ENCODE data around the gene OR10G4. TPM values are rescaled to one million over a fixed set of nuclear protein-coding genes. Genes with fewer than 3 reads are reported as not detected.

The OR10G4 gene
- total RNA-seq, 1 experiment from 2014 or later, result 0.07 TPM

DNA sequence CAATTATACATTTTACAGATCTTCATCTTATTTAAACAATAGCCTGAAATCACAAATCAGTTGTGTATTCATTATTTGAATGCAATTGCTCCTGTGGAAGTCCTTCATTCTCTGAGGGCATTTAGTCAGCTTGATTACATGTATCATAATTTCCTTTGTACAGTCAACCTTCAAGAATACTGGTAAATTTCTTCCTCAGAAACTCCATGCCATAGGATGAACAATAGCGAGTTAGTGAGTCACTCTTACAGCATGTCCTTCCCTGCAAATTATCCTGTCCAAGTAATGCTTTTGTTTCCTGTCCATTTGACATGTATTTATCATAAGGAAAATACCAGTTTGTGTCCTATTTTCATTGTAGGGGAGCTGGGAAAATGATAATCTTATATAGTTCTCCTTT, 39.0 kb upstream of the OR10G4 start:
- H3K23me2 ChIP-seq (ENCODE audit: insufficient read length, low read depth, low read length, poor library complexity, severe bottlenecking), result no peaks in the 10 kb centered on the region
- H3K27ac ChIP-seq (ENCODE audit: insufficient read length, low read depth, low read length), result no peak overlapping the region
- no peak overlapping the region for H3K4me2 ChIP-seq (ENCODE audit: insufficient read depth, insufficient read length, low read length)
- H3K27ac Mint-ChIP-seq, result no peak overlapping the region
- H3K9me3 Mint-ChIP-seq, result peaks cover under 1% of the 10 kb centered on the region in 2 experiments; a peak in 3 of 5 replicates
- H4K20me1 ChIP-seq (ENCODE audit: control insufficient read depth, insufficient read depth, insufficient read length), result no peaks in the 10 kb centered on the region
- no peak overlapping the region for H4K91ac ChIP-seq (ENCODE audit: insufficient read length, low read depth, low read length)
- no peak overlapping the region for H2BK5ac ChIP-seq (ENCODE audit: insufficient read length, low read length)
- no peak for DNase-seq
- TF ChIP-seq, protein P1, sequence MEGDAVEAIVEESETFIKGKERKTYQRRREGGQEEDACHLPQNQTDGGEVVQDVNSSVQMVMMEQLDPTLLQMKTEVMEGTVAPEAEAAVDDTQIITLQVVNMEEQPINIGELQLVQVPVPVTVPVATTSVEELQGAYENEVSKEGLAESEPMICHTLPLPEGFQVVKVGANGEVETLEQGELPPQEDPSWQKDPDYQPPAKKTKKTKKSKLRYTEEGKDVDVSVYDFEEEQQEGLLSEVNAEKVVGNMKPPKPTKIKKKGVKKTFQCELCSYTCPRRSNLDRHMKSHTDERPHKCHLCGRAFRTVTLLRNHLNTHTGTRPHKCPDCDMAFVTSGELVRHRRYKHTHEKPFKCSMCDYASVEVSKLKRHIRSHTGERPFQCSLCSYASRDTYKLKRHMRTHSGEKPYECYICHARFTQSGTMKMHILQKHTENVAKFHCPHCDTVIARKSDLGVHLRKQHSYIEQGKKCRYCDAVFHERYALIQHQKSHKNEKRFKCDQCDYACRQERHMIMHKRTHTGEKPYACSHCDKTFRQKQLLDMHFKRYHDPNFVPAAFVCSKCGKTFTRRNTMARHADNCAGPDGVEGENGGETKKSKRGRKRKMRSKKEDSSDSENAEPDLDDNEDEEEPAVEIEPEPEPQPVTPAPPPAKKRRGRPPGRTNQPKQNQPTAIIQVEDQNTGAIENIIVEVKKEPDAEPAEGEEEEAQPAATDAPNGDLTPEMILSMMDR (conservative IDR thresholded peaks at IDR 0.05), result no peak
- H3K4me3 Mint-ChIP-seq, result no peak overlapping the region
- no peak overlapping the region for H4K5ac ChIP-seq (ENCODE audit: insufficient read length, low read depth, low read length)
- no peaks in the 10 kb centered on the region for H3K79me1 ChIP-seq (ENCODE audit: insufficient read depth, low read depth, low read length, poor library complexity, severe bottlenecking)
- H2BK20ac ChIP-seq (ENCODE audit: low read depth, low read length, poor library complexity, severe bottlenecking), result no peak overlapping the region
- no peak overlapping the region for H3K18ac ChIP-seq (ENCODE audit: insufficient read length, low read depth, low read length)
- no peak overlapping the region for H2BK15ac ChIP-seq (ENCODE audit: low read depth, low read length)
- H2AFZ ChIP-seq (ENCODE audit: low read length), result no peak overlapping the region
- no CpG with 5 or more reads among the region's 1 CpG for WGBS (ENCODE audit: extremely low coverage, insufficient read length, low lambda C conversion rate)
- no peaks in the 10 kb centered on the region for H3K79me2 ChIP-seq (ENCODE audit: insufficient read depth, low read length)
- no peaks in the 10 kb centered on the region for H3K9me3 ChIP-seq (ENCODE audit: control insufficient read depth, low read depth, low read length)
- H3K9ac ChIP-seq (ENCODE audit: extremely low read depth, insufficient read length, low read length), result no peak overlapping the region
- no peak overlapping the region for H2AK5ac ChIP-seq (ENCODE audit: insufficient read length, low read length)
- no peaks in the 10 kb centered on the region for H3K4me1 ChIP-seq (ENCODE audit: insufficient read depth, low read length)
- H3K4ac ChIP-seq (ENCODE audit: low read depth, low read length), result no peak overlapping the region
- H3K56ac ChIP-seq (ENCODE audit: insufficient read length, low read depth, low read length), result no peak overlapping the region
- no peak overlapping the region for H2BK12ac ChIP-seq (ENCODE audit: insufficient read length, low read depth, low read length)
- H3K36me3 Mint-ChIP-seq (ENCODE audit: insufficient read depth in 1 of 3, low read depth in 3 of 3), result peaks cover 0 to under 1% (median 0%) of the 10 kb centered on the region in 3 experiments; a peak in 1 of 7 replicates
- no peak overlapping the region for H3K14ac ChIP-seq (ENCODE audit: insufficient read depth, low read length)
- H3K23ac ChIP-seq (ENCODE audit: insufficient read length, low read depth, low read length), result no peak overlapping the region
- H4K8ac ChIP-seq (replicated peaks; ENCODE audit: insufficient read length, low read depth, low read length), result no peak overlapping the region
- H2BK120ac ChIP-seq (ENCODE audit: low read depth, low read length, poor library complexity, severe bottlenecking), result no peak overlapping the region
- H3K4me1 Mint-ChIP-seq, result peaks cover 5% of the 10 kb centered on the region in 2 experiments; a peak in 3 of 4 replicates
- H3T11ph ChIP-seq (ENCODE audit: low read length), result no peak overlapping the region
- H3K27me3 Mint-ChIP-seq (ENCODE audit: low read depth), result no peaks in the 10 kb centered on the region
- H3K27me3 ChIP-seq (ENCODE audit: insufficient read depth, low read length), result no peaks in the 10 kb centered on the region
